GM12874 (cell line): ENCODE measurements around the gene CHRND.

ENCODE experiments used
- TF ChIP-seq, protein P1 (sequence below): IDR thresholded peaks from 2 replicates; pipeline ENCODE4 v1.5.1; 2011; ENCODE audit warnings: low read depth, mild to moderate bottlenecking, control low read depth, low read length, moderate library complexity; ENCODE audit not compliant: insufficient read depth

Gene CHRND

GRCh38 chr2:232485757-232486557, 40.0 kb upstream of the CHRND start:
- TF ChIP-seq, protein P1, sequence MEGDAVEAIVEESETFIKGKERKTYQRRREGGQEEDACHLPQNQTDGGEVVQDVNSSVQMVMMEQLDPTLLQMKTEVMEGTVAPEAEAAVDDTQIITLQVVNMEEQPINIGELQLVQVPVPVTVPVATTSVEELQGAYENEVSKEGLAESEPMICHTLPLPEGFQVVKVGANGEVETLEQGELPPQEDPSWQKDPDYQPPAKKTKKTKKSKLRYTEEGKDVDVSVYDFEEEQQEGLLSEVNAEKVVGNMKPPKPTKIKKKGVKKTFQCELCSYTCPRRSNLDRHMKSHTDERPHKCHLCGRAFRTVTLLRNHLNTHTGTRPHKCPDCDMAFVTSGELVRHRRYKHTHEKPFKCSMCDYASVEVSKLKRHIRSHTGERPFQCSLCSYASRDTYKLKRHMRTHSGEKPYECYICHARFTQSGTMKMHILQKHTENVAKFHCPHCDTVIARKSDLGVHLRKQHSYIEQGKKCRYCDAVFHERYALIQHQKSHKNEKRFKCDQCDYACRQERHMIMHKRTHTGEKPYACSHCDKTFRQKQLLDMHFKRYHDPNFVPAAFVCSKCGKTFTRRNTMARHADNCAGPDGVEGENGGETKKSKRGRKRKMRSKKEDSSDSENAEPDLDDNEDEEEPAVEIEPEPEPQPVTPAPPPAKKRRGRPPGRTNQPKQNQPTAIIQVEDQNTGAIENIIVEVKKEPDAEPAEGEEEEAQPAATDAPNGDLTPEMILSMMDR = no peak

DNA sequence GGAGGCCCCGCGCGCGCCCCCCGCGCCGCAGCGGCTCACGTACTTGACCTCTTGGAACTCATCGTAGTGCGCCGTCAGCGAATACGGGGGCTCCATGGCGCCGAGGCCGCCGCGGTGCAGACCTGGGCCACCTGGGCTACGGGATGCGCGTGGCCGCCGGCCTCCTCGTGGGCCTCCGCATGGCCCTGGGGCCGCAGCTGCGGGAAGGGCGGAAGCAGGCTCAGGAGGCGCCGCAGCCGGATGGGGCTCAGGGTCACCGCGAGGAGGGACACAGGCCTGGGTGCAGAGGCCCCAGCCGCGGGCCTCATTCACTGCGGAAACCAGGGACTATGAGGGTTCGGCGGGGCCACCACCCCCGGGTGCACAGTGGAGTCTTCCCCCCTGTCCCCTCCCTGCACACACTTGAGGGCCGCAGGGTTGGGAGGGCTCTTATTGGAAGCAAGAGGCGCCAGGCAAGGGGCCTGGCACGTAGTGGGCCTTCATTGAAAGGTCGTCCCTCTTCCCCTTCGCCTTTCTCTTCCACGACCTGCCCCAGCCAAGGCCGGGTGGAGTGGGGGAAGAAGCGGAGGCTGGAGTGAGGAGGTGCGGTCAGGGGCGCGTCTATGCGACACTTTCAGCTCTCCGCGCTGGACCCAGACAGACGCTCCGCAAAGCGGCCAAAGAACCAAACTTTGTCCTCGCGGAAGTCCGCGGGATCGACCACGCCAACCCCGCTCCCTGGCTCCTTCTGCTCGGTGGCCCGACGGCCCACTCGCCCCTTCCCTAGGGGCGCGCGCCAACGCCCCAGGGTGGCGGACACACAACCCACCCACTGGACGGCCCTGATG, 39.2 kb upstream of the CHRND start:
- TF ChIP-seq, protein P1 = no peak

GRCh38 chr2:232487385-232488096, 38.4 kb upstream of the CHRND start, which contains the start of gene ECEL1:
TSS of gene ECEL1 (minus strand) at chr2:232487834. CDS start at chr2:232486653, 1,181 bp downstream.
- TF ChIP-seq, protein P1 = no peak

DNA sequence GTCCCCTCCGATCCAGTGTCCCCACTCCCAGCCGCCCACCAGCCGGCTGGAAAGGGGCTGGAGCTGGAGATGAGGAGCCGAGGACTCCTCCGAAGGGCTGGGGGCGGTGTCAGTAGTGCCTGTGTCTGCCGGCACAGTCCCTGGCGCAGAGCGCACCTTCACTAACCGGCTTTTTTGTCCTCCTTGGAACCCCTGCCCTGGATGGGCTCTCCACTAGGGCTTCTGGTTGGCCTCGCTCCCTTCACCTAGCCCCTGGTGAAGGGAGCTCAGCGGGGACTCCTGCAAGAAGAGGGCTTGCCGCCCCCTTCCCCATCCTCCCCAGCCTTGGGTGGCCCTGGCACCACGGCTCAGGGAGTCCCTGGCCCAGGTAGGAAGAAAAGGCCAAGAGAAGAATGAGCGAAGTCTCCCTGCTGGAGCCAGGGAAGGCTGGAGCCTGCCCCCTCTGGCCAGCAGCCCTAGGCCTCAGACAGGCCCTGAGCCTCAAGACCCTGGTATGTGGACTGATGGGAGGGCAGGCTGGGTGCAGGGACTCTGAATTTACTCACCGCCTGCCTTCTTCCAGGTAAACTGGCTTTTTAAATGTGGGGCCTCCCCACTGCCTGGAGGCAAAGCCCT, 37.8 kb upstream of the CHRND start:
- TF ChIP-seq, protein P1 = no peak

- TF ChIP-seq, protein P1 = no peak
Measured at GRCh38 chr2:232488721-232489300, 37.1 kb upstream of the CHRND start.

DNA sequence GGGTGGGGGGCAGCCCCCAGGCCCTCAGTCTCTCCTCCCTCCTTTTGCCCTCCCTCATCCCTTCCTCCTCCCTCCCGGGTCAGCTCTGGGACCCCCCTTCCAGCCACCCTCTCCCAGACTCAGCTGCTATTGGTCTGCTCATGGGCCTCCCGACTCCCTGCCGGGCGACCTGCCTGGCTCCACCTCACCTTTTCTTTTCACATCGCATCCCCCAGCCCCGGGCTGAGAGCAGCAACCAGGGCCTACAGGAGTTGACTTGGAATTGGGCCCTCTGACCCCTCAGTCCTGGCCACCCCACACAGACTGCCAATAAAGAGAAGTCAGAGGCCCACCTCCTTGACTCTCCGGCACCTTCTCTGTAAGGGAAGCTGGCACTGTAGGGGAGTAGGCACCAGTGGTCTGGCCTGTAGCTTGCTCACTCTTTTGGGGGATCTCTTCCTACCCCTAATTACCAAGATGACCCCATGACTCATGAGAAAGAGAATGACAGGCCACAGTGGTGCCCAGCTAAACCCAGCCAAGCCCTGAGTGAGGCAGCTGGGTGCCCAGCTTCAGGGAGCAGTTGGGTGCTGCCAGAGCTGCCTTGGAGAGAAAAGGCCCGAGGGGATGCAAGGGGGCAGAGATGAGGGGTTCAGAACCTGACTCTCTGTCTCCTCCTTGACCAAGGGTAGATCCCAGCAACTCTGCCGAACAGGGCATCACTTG, 36.3 kb upstream of the CHRND start:
- TF ChIP-seq, protein P1 = no peak
